Lower lobe of right lung (tissue), 1 donor: ENCODE data around the gene AMMECR1L. TPM values are rescaled to one million over a fixed set of nuclear protein-coding genes. Genes with fewer than 3 reads are reported as not detected.

Source experiments
- total RNA-seq: library from RNA; stranded (reverse); fragmentation: NEBNext Ultra II Directional; extraction: Animal tissue kit (Norgen Biotek cat#: 25700); gene quantifications from one replicate; pipeline ENCODE4 v1.2.1, GENCODE V29; 2021
- donor health status: DM: no; HTN: yes; CAD: no; lungs with severe emphysema.

AMMECR1L gene
- total RNA-seq, 1 donor from 2014 or later, result 14.8 TPM

Other genes with a start within 250 kb of the AMMECR1L start
- 0.18 TPM for gene GPR17, start 239.8 kb downstream of the AMMECR1L start, total RNA-seq
- 148 TPM for gene LIMS2, start 210.4 kb downstream of the AMMECR1L start, total RNA-seq
- 7.4 TPM for gene SFT2D3, start 184.5 kb downstream of the AMMECR1L start, total RNA-seq
- 55.4 TPM for gene WDR33, start 74.8 kb downstream of the AMMECR1L start, total RNA-seq
- 20.5 TPM for gene POLR2D, start 27.8 kb downstream of the AMMECR1L start, total RNA-seq
- gene SAP130, start 142.1 kb upstream of the AMMECR1L start, total RNA-seq, result 20.1 TPM
- 49.6 TPM for gene UGGT1, start 205.2 kb upstream of the AMMECR1L start, total RNA-seq